Ascending aorta (tissue), 2 donors: ENCODE results near the gene FFAR3. TPM values are rescaled to one million over a fixed set of nuclear protein-coding genes. Genes with fewer than 3 reads are reported as not detected.

Experiments used
- DNase-seq, 2 donors: peaks; one replicate each; pipeline ENCODE4 v3.0.0-alpha.2; 2019; ENCODE audit warnings: low spot score in 2 of 2
- H3K27ac ChIP-seq, 2 donors: fragments of 200-600 bp; sonication (generic); one replicate each; pipeline ENCODE4 v1.5.1; 2016 to 2017; ENCODE audit warnings: mild to moderate bottlenecking in 1 of 2
- H3K27me3 ChIP-seq: fragments of 200-600 bp; sonication (generic); one replicate; pipeline ENCODE4 v1.5.1; 2017
- H3K36me3 ChIP-seq, 2 donors: fragments of 200-600 bp; sonication (generic); one replicate each; pipeline ENCODE4 v1.5.1; 2016
- H3K4me1 ChIP-seq, 2 donors: fragments of 200-600 bp; sonication (generic); one replicate each; pipeline ENCODE4 v1.5.1; 2016 to 2017; ENCODE audit warnings: mild to moderate bottlenecking in 1 of 2
- H3K4me3 ChIP-seq, 2 donors: fragments of 200-600 bp; sonication (generic); one replicate each; pipeline ENCODE4 v1.5.1; 2016 to 2017; ENCODE audit warnings: mild to moderate bottlenecking in 1 of 2
- H3K9me3 ChIP-seq, 2 donors: fragments of 200-600 bp; sonication (generic); one replicate each; pipeline ENCODE4 v1.5.1; 2016
- CTCF ChIP-seq, 3 experiments: fragments of 200-600 bp in 2 of 3; fragments of 450-650 bp in 1 of 3; sonication (generic) in 2 of 3; IDR thresholded peaks; one replicate each; pipeline ENCODE4 v1.5.1; 2016 to 2019; ENCODE audit warnings: antibody characterized with exemption in 3 of 3, mild to moderate bottlenecking in 1 of 3, moderate library complexity in 1 of 3
- intact Hi-C: fragments of 100-400 bp; cut with DNase I; formaldehyde crosslinking; loops from one replicate; pipeline ENCODE4 v1.15.1; 2023
- total RNA-seq: library from RNA; depleted of rRNA; stranded (reverse); fragments of >200 nt; gene quantifications from one replicate; pipeline ENCODE4 v1.1.0, GENCODE V29; 2016

FFAR3 gene
- total RNA-seq, 1 donor from 2014 or later = not detected

GRCh38 chr19:35316560-35316959 is 41.7 kb upstream of the FFAR3 start:
- Histone ChIP-seq H3K27me3 (no peaks in the 10 kb centered on the region), H3K36me3 (no peaks in the 10 kb centered on the region), H3K9me3 (no peaks in the 10 kb centered on the region), H3K27ac (no peak overlapping the region), H3K4me1 (no peaks in the 10 kb centered on the region), H3K4me3 (no peak overlapping the region)
- no peak for TF ChIP-seq CTCF (IDR thresholded peaks at IDR 0.05)
- intact Hi-C loops = no loop called here
- DNase-seq = no peak

- Histone ChIP-seq H3K27ac (no peak overlapping the region), H3K36me3 (no peaks in the 10 kb centered on the region), H3K4me1 (no peaks in the 10 kb centered on the region), H3K9me3 (no peaks in the 10 kb centered on the region), H3K27me3 (no peaks in the 10 kb centered on the region), H3K4me3 (no peak overlapping the region)
- TF ChIP-seq CTCF (IDR thresholded peaks at IDR 0.05) = no peak
- DNase-seq = no peak
- intact Hi-C loops = no loop called here
These were observed 40.7 kb upstream of the FFAR3 start for GRCh38 chr19:35317464-35318043.

GRCh38 chr19:35318679-35319448 is 39.4 kb upstream of the FFAR3 start:
- Histone ChIP-seq H3K27ac (no peak overlapping the region), H3K36me3 (no peaks in the 10 kb centered on the region), H3K4me1 (no peaks in the 10 kb centered on the region), H3K4me3 (no peak overlapping the region), H3K27me3 (no peaks in the 10 kb centered on the region), H3K9me3 (no peaks in the 10 kb centered on the region)
- no peak for TF ChIP-seq CTCF (IDR thresholded peaks at IDR 0.05)
- peak; percentile 53 to 67 for DNase-seq
- intact Hi-C loops = no loop called here

GRCh38 chr19:35320065-35320713 is 38.1 kb upstream of the FFAR3 start:
- Histone ChIP-seq H3K36me3 (no peaks in the 10 kb centered on the region), H3K4me3 (no peak overlapping the region), H3K9me3 (no peaks in the 10 kb centered on the region), H3K27ac (no peak overlapping the region), H3K27me3 (no peaks in the 10 kb centered on the region), H3K4me1 (no peaks in the 10 kb centered on the region)
- intact Hi-C loops = no loop called here
- no peak for TF ChIP-seq CTCF (IDR thresholded peaks at IDR 0.05)
- DNase-seq = no peak

- no peak overlapping the region for H3K27ac ChIP-seq
- no peak for TF ChIP-seq CTCF (IDR thresholded peaks at IDR 0.05)
- no peaks in the 10 kb centered on the region for H3K4me1 ChIP-seq
- no peaks in the 10 kb centered on the region for H3K9me3 ChIP-seq
- DNase-seq = no peak
- H3K36me3 ChIP-seq = no peaks in the 10 kb centered on the region
- intact Hi-C loops = no loop called here
- no peaks in the 10 kb centered on the region for H3K27me3 ChIP-seq
- H3K4me3 ChIP-seq = no peak overlapping the region
These were observed 37.0 kb upstream of the FFAR3 start for GRCh38 chr19:35321291-35321690.
